Tibial nerve (tissue), 4 donors: ENCODE data around the gene LSG1. TPM values are rescaled to one million over a fixed set of nuclear protein-coding genes. Genes with fewer than 3 reads are reported as not detected.

Source experiments
- DNase-seq, 2 donors: peaks; one replicate each; pipeline ENCODE4 v3.0.0-alpha.2; 2019; ENCODE audit warnings: low spot score in 2 of 2
- H3K27ac ChIP-seq, 4 donors: fragments of 200-600 bp; sonication (generic) in 3 of 4; one replicate each; pipeline ENCODE4 v1.5.1; 2017 to 2019; ENCODE audit warnings: mild to moderate bottlenecking in 1 of 4
- H3K27me3 ChIP-seq, 2 donors: fragments of 200-600 bp; sonication (generic) in 1 of 2; one replicate each; pipeline versions ENCODE4 v1.5.1 to v1.6.0; 2017 to 2019
- H3K36me3 ChIP-seq, 3 donors: fragments of 200-600 bp; sonication (generic); one replicate each; pipeline ENCODE4 v1.5.1; 2018 to 2019
- H3K4me1 ChIP-seq, 4 donors: fragments of 200-600 bp; sonication (generic) in 3 of 4; one replicate each; pipeline ENCODE4 v1.5.1; 2017 to 2019
- H3K4me3 ChIP-seq, 4 donors: fragments of 200-600 bp; sonication (generic) in 3 of 4; one replicate each; pipeline ENCODE4 v1.5.1; 2017 to 2019; ENCODE audit warnings: mild to moderate bottlenecking in 1 of 4, moderate library complexity in 1 of 4
- H3K9me3 ChIP-seq, 4 donors: fragments of 200-600 bp; sonication (generic) in 3 of 4; one replicate each; pipeline ENCODE4 v1.5.1; 2017 to 2019
- EP300 ChIP-seq, 2 donors: sonication (generic); formaldehyde crosslinking; IDR thresholded peaks; one replicate each; pipeline ENCODE4 v1.6.1; 2017; ENCODE audit warnings: antibody characterized with exemption in 2 of 2, mild to moderate bottlenecking in 1 of 2
- POLR2A ChIP-seq, 2 donors: fragments of 450-650 bp; IDR thresholded peaks; one replicate each; pipeline ENCODE4 v1.6.1; 2017; ENCODE audit warnings: antibody characterized with exemption in 2 of 2, mild to moderate bottlenecking in 2 of 2, moderate library complexity in 2 of 2
- WGBS, 2 donors: methylation state at CpG; one replicate each; pipeline ENCODE4 v1.1.5; 2018; 5-methylcytosine and 5-hydroxymethylcytosine counted together
- total RNA-seq, 4 donors: library from RNA; depleted of rRNA; stranded (reverse); fragments of >200 nt; gene quantifications; one replicate each; pipeline ENCODE4 v1.1.0, GENCODE V29; 2016
- TF ChIP-seq, protein P1 (sequence below), 5 experiments: fragments of 200-600 bp in 3 of 5; fragments of 450-650 bp in 2 of 5; sonication (generic) in 3 of 5; IDR thresholded peaks; one replicate each; pipeline ENCODE4 v1.5.1; 2016 to 2019; ENCODE audit warnings: antibody characterized with exemption in 5 of 5, mild to moderate bottlenecking in 3 of 5, moderate library complexity in 2 of 5

The LSG1 gene
- total RNA-seq, 4 donors from 2014 or later: 24.9 to 64.5 (median 39.3) TPM

DNA sequence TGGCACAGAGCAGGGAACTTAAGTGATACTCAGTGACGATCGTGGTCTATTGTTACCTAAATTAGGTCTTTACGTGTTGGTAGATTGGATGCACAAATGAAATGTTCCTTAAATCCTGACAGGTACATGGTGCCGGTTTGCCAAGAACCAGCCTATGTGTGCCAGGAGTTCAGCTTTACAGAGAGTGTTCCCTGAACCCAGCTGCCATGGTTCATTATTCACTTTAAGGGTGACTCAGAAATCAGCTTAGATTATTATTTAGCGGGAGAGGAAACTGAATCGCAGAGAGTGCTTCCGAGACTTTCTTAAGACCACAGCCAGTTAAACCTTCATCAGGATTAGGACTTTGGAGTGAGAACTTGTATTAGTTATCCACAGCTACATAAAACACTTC is 35.2 kb upstream of the LSG1 start:
- Histone ChIP-seq H3K36me3 (no peaks in the 10 kb centered on the region), H3K27me3 (no peaks in the 10 kb centered on the region), H3K9me3 (no peaks in the 10 kb centered on the region), H3K27ac (no peak overlapping the region), H3K4me3 (no peak overlapping the region), H3K4me1 (peaks cover 0 to 4% (median 0%) of the 10 kb centered on the region in 4 donors)
- TF ChIP-seq, protein P1, sequence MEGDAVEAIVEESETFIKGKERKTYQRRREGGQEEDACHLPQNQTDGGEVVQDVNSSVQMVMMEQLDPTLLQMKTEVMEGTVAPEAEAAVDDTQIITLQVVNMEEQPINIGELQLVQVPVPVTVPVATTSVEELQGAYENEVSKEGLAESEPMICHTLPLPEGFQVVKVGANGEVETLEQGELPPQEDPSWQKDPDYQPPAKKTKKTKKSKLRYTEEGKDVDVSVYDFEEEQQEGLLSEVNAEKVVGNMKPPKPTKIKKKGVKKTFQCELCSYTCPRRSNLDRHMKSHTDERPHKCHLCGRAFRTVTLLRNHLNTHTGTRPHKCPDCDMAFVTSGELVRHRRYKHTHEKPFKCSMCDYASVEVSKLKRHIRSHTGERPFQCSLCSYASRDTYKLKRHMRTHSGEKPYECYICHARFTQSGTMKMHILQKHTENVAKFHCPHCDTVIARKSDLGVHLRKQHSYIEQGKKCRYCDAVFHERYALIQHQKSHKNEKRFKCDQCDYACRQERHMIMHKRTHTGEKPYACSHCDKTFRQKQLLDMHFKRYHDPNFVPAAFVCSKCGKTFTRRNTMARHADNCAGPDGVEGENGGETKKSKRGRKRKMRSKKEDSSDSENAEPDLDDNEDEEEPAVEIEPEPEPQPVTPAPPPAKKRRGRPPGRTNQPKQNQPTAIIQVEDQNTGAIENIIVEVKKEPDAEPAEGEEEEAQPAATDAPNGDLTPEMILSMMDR (IDR thresholded peaks at IDR 0.05): no peak
- TF ChIP-seq POLR2A (IDR thresholded peaks at IDR 0.05): no peak
- no peak for TF ChIP-seq EP300 (IDR thresholded peaks at IDR 0.05)
- DNase-seq: no peak
- 79 to 92% methylated on average over 7 of the region's 7 CpGs for WGBS, 2 donors

DNA sequence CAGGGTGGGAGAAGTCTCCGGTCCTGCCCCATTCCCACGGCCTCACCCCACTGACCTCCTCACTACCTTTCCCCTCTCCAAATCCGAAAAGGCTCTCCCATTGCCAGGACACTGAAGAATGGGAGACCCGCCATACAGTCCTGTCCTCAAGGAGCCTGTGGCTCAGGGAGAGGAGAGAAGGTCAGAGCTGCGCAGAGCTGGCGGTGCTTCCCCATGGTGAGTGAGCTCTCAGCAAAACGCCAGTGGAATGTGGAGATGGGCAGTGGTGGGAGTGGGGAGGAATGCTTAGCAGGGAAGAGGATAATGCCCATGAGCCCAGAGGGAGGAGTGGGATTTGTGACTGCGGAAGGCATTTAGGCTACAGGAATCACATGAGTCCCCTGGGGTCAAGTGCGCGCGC is 33.8 kb upstream of the LSG1 start:
- DNase-seq: no peak
- no peaks in the 10 kb centered on the region for H3K4me1 ChIP-seq
- H3K27me3 ChIP-seq: no peaks in the 10 kb centered on the region
- WGBS, 2 donors: 78 to 83% methylated on average over 10 to 11 of the region's 11 CpGs
- TF ChIP-seq POLR2A (IDR thresholded peaks at IDR 0.05) (no peak), EP300 (IDR thresholded peaks at IDR 0.05) (no peak)
- TF ChIP-seq, protein P1 (IDR thresholded peaks at IDR 0.05): no peak
- H3K27ac ChIP-seq: no peak overlapping the region
- no peak overlapping the region for H3K4me3 ChIP-seq
- no peaks in the 10 kb centered on the region for H3K36me3 ChIP-seq
- no peaks in the 10 kb centered on the region for H3K9me3 ChIP-seq

DNA sequence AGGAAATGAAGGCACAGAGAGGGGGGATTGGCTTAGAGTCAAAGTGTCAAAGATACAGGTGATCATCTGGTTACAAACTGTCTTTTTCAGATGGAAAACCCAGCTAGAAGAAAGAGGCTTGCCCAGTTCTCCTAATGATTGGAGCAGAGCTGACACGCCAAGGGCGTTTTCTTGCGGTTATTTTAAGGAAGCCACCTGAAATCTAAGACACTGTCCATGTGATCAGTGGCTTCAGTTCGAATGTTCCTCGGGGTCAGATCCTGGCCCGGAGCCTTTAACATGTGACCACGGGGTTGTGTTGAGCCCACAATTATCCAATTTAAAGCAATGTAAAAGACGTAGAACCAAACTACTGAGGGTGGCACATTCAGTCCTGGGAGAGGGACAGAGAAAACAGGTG is 33.2 kb upstream of the LSG1 start:
- TF ChIP-seq POLR2A (IDR thresholded peaks at IDR 0.05): no peak
- TF ChIP-seq, protein P1 (IDR thresholded peaks at IDR 0.05): no peak
- TF ChIP-seq EP300 (IDR thresholded peaks at IDR 0.05): no peak
- no peak overlapping the region for H3K27ac ChIP-seq
- no peak for DNase-seq

DNA sequence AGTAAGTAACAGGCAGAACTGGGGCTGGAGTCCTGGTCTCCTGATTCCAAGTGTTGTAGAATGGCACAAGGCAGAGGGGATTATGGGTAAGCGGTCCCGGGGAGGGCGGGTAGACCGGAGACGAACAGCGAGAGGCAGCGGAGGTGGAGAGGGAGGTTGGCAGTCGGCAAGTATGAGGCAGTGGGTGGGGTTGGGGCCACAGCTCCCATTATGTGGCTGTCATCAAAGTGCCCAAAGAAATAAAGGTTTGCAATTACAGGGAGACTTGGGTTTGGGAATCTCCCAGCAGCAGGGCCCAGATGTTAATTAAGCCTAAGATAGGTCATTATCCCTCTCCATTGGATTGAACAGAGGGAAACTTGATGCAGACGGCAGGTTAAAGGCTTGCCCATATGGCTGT is 30.6 kb upstream of the LSG1 start:
- no peak for DNase-seq
- Histone ChIP-seq H3K27ac (no peak overlapping the region), H3K4me1 (no peaks in the 10 kb centered on the region), H3K27me3 (no peaks in the 10 kb centered on the region), H3K36me3 (no peaks in the 10 kb centered on the region), H3K4me3 (no peak overlapping the region), H3K9me3 (peaks cover 0 to 19% (median 2%) of the 10 kb centered on the region in 4 donors)
- 88 to 90% methylated on average over 9 of the region's 9 CpGs for WGBS, 2 donors
- no peak for TF ChIP-seq POLR2A (IDR thresholded peaks at IDR 0.05)
- no peak for TF ChIP-seq EP300 (IDR thresholded peaks at IDR 0.05)
- TF ChIP-seq, protein P1 (IDR thresholded peaks at IDR 0.05): no peak

More for the DNA sequence above, 33.2 kb upstream of the LSG1 start:
- 78 to 86% methylated on average over 8 of the region's 8 CpGs for WGBS, 2 donors
- Histone ChIP-seq H3K4me3 (no peak overlapping the region), H3K36me3 (no peaks in the 10 kb centered on the region), H3K4me1 (no peaks in the 10 kb centered on the region), H3K27me3 (no peaks in the 10 kb centered on the region), H3K9me3 (no peaks in the 10 kb centered on the region)

DNA sequence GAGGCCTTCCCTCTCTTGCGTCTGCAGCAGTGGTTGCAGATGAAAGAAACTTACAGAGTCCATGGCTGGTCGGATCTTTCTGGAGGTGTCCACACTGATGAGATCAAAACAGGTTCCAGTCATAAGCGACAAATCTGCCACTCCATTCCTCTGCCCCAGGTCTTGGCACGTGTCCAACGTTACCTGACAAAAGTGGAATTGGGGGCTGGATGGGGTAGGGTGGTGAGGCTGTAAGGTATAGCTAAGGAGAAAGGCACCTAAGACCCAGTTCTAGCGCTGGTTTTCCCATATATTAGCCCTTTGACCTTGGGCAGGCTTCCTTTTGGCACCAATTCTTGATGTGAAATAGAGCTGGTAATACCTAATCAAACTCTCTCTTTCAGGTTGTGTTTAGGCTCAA is 24.7 kb upstream of the LSG1 start:
- 80 to 91% methylated on average over 6 of the region's 6 CpGs for WGBS, 2 donors
- TF ChIP-seq, protein P1 (IDR thresholded peaks at IDR 0.05): no peak
- TF ChIP-seq EP300 (IDR thresholded peaks at IDR 0.05) (no peak), POLR2A (IDR thresholded peaks at IDR 0.05) (no peak)

More for the DNA sequence above, 24.7 kb upstream of the LSG1 start:
- Histone ChIP-seq H3K4me3 (no peak overlapping the region), H3K4me1 (peaks cover 0 to 1% (median 0%) of the 10 kb centered on the region in 4 donors), H3K27ac (no peak overlapping the region), H3K9me3 (peaks cover 0 to 19% (median 2%) of the 10 kb centered on the region in 4 donors), H3K36me3 (no peaks in the 10 kb centered on the region), H3K27me3 (no peaks in the 10 kb centered on the region)
- DNase-seq: no peak
